Measurements from ENCODE around the gene SMYD3.

- TF ChIP-seq CTCF (IDR thresholded peaks at IDR 0.05) (no peak), POLR2AphosphoS5 (IDR thresholded peaks at IDR 0.05) (no peak), POLR2A (IDR thresholded peaks at IDR 0.05) (no peak)
Observed at GRCh38 chr1:245762396-245762910, 744.6 kb downstream of the SMYD3 start.
